Memory B cell (primary cell): ENCODE measurements around the gene NPSR1.

Source experiments
- ATAC-seq: fragments of 150-1000 bp; cut with Tn5 transposase; 2 replicates; pipeline ENCODE4 v1.10.0; 2021; ENCODE audit warnings: low read depth, mild to moderate bottlenecking, moderate library complexity
- DNase-seq, 2 donors: peaks; one replicate each; pipeline ENCODE4 v3.0.0; 2022; ENCODE audit warnings: low spot score in 2 of 2
- H3K27ac Mint-ChIP-seq: one replicate; pipeline ENCODE4 v1.8.0; 2022; ENCODE audit warnings: mild to moderate bottlenecking, moderate library complexity, mixed read lengths
- H3K27me3 Mint-ChIP-seq: one replicate; pipeline ENCODE4 v1.8.0; 2022; ENCODE audit warnings: mixed read lengths
- H3K36me3 Mint-ChIP-seq: one replicate; pipeline ENCODE4 v1.8.0; 2022; ENCODE audit warnings: mild to moderate bottlenecking, mixed read lengths
- H3K4me1 Mint-ChIP-seq: one replicate; pipeline ENCODE4 v1.8.0; 2022; ENCODE audit warnings: mixed read lengths
- H3K4me3 Mint-ChIP-seq: one replicate; pipeline ENCODE4 v1.8.0; 2022; ENCODE audit warnings: mild to moderate bottlenecking, moderate library complexity, mixed read lengths
- H3K9me3 Mint-ChIP-seq: one replicate; pipeline ENCODE4 v1.8.0; 2022; ENCODE audit warnings: mixed read lengths

The NPSR1 gene

GRCh38 chr7:34673066-34673465, 15.0 kb downstream of the NPSR1 start:
- ATAC-seq (no peak), DNase-seq (no peak)
- Mint-ChIP-seq H3K4me3 (no peak overlapping the region), H3K4me1 (no peaks in the 10 kb centered on the region), H3K27me3 (no peaks in the 10 kb centered on the region), H3K36me3 (no peaks in the 10 kb centered on the region), H3K9me3 (no peaks in the 10 kb centered on the region), H3K27ac (no peak overlapping the region)

- ATAC-seq = no peak
- DNase-seq = no peak
- H3K27ac Mint-ChIP-seq = no peak overlapping the region
- H3K36me3 Mint-ChIP-seq = no peaks in the 10 kb centered on the region
- no peaks in the 10 kb centered on the region for H3K4me1 Mint-ChIP-seq
- H3K4me3 Mint-ChIP-seq = no peak overlapping the region
- H3K27me3 Mint-ChIP-seq = no peaks in the 10 kb centered on the region
- no peaks in the 10 kb centered on the region for H3K9me3 Mint-ChIP-seq
Observed at GRCh38 chr7:34675749-34676374, 17.8 kb downstream of the NPSR1 start.

GRCh38 chr7:34677491-34677890, 19.5 kb downstream of the NPSR1 start:
- DNase-seq (no peak), ATAC-seq (no peak)
- H3K4me3 Mint-ChIP-seq = no peak overlapping the region
- no peaks in the 10 kb centered on the region for H3K27me3 Mint-ChIP-seq
- H3K27ac Mint-ChIP-seq = no peak overlapping the region
- no peaks in the 10 kb centered on the region for H3K36me3 Mint-ChIP-seq
- H3K9me3 Mint-ChIP-seq = no peaks in the 10 kb centered on the region
- no peaks in the 10 kb centered on the region for H3K4me1 Mint-ChIP-seq

GRCh38 chr7:34687529-34687928, 29.5 kb downstream of the NPSR1 start:
- no peaks in the 10 kb centered on the region for H3K36me3 Mint-ChIP-seq
- H3K27ac Mint-ChIP-seq = no peak overlapping the region
- no peak overlapping the region for H3K4me3 Mint-ChIP-seq
- ATAC-seq (no peak), DNase-seq (no peak)
- no peaks in the 10 kb centered on the region for H3K4me1 Mint-ChIP-seq
- no peaks in the 10 kb centered on the region for H3K27me3 Mint-ChIP-seq
- H3K9me3 Mint-ChIP-seq = peaks cover 7% of the 10 kb centered on the region

GRCh38 chr7:34696415-34696814, 38.4 kb downstream of the NPSR1 start:
- Mint-ChIP-seq H3K4me1 (no peaks in the 10 kb centered on the region), H3K36me3 (no peaks in the 10 kb centered on the region), H3K27ac (no peak overlapping the region), H3K4me3 (no peak overlapping the region), H3K27me3 (no peaks in the 10 kb centered on the region), H3K9me3 (peaks cover 19% of the 10 kb centered on the region)
- no peak for DNase-seq
- ATAC-seq = no peak

- Mint-ChIP-seq H3K9me3 (no peaks in the 10 kb centered on the region), H3K4me1 (no peaks in the 10 kb centered on the region), H3K4me3 (no peak overlapping the region), H3K36me3 (no peaks in the 10 kb centered on the region), H3K27me3 (peaks cover 1% of the 10 kb centered on the region), H3K27ac (no peak overlapping the region)
- ATAC-seq (no peak), DNase-seq (no peak)
Observed at GRCh38 chr7:34709771-34710170, 51.8 kb downstream of the NPSR1 start.

GRCh38 chr7:34718867-34719266, 60.8 kb downstream of the NPSR1 start:
- no peak overlapping the region for H3K4me3 Mint-ChIP-seq
- H3K9me3 Mint-ChIP-seq = no peaks in the 10 kb centered on the region
- no peak for ATAC-seq
- H3K36me3 Mint-ChIP-seq = no peaks in the 10 kb centered on the region
- no peak overlapping the region for H3K27ac Mint-ChIP-seq
- no peaks in the 10 kb centered on the region for H3K4me1 Mint-ChIP-seq
- DNase-seq = no peak
- no peaks in the 10 kb centered on the region for H3K27me3 Mint-ChIP-seq

GRCh38 chr7:34719636-34720035, 61.6 kb downstream of the NPSR1 start:
- Mint-ChIP-seq H3K27me3 (no peaks in the 10 kb centered on the region), H3K4me1 (no peaks in the 10 kb centered on the region), H3K9me3 (no peaks in the 10 kb centered on the region), H3K27ac (no peak overlapping the region), H3K4me3 (no peak overlapping the region), H3K36me3 (no peaks in the 10 kb centered on the region)
- no peak for ATAC-seq
- no peak for DNase-seq

- H3K4me1 Mint-ChIP-seq = no peaks in the 10 kb centered on the region
- H3K9me3 Mint-ChIP-seq = no peaks in the 10 kb centered on the region
- H3K27ac Mint-ChIP-seq = no peak overlapping the region
- H3K4me3 Mint-ChIP-seq = no peak overlapping the region
- no peaks in the 10 kb centered on the region for H3K36me3 Mint-ChIP-seq
- ATAC-seq (no peak), DNase-seq (no peak)
- no peaks in the 10 kb centered on the region for H3K27me3 Mint-ChIP-seq
Observed at GRCh38 chr7:34720289-34720688, 62.3 kb downstream of the NPSR1 start.

- no peaks in the 10 kb centered on the region for H3K9me3 Mint-ChIP-seq
- no peak for ATAC-seq
- H3K27me3 Mint-ChIP-seq = peaks cover 2% of the 10 kb centered on the region
- no peaks in the 10 kb centered on the region for H3K4me1 Mint-ChIP-seq
- H3K36me3 Mint-ChIP-seq = no peaks in the 10 kb centered on the region
- no peak overlapping the region for H3K27ac Mint-ChIP-seq
- DNase-seq = no peak
- no peak overlapping the region for H3K4me3 Mint-ChIP-seq
Observed at GRCh38 chr7:34723338-34723737, 65.3 kb downstream of the NPSR1 start.

GRCh38 chr7:34723866-34724490, 66.0 kb downstream of the NPSR1 start:
- DNase-seq (no peak), ATAC-seq (no peak)
- no peak overlapping the region for H3K27ac Mint-ChIP-seq
- no peaks in the 10 kb centered on the region for H3K4me1 Mint-ChIP-seq
- H3K27me3 Mint-ChIP-seq = peaks cover 2% of the 10 kb centered on the region
- no peaks in the 10 kb centered on the region for H3K36me3 Mint-ChIP-seq
- H3K9me3 Mint-ChIP-seq = no peaks in the 10 kb centered on the region
- no peak overlapping the region for H3K4me3 Mint-ChIP-seq

GRCh38 chr7:34726221-34726620, 68.2 kb downstream of the NPSR1 start:
- no peaks in the 10 kb centered on the region for H3K4me1 Mint-ChIP-seq
- no peak for DNase-seq
- no peak for ATAC-seq
- peaks cover 2% of the 10 kb centered on the region for H3K27me3 Mint-ChIP-seq
- no peak overlapping the region for H3K27ac Mint-ChIP-seq
- H3K36me3 Mint-ChIP-seq = no peaks in the 10 kb centered on the region
- no peak overlapping the region for H3K4me3 Mint-ChIP-seq
- peaks cover 1% of the 10 kb centered on the region for H3K9me3 Mint-ChIP-seq

GRCh38 chr7:34727464-34727995, 69.5 kb downstream of the NPSR1 start:
- H3K4me3 Mint-ChIP-seq = no peak overlapping the region
- no peaks in the 10 kb centered on the region for H3K4me1 Mint-ChIP-seq
- no peak overlapping the region for H3K27ac Mint-ChIP-seq
- H3K9me3 Mint-ChIP-seq = peaks cover 1% of the 10 kb centered on the region
- DNase-seq (no peak), ATAC-seq (no peak)
- peaks cover 2% of the 10 kb centered on the region for H3K27me3 Mint-ChIP-seq
- H3K36me3 Mint-ChIP-seq = no peaks in the 10 kb centered on the region

- Mint-ChIP-seq H3K4me1 (no peaks in the 10 kb centered on the region), H3K27me3 (peaks cover 2% of the 10 kb centered on the region), H3K36me3 (no peaks in the 10 kb centered on the region), H3K9me3 (peaks cover 1% of the 10 kb centered on the region), H3K4me3 (no peak overlapping the region), H3K27ac (no peak overlapping the region)
- no peak for ATAC-seq
- DNase-seq = no peak
Observed at GRCh38 chr7:34728156-34728555, 70.1 kb downstream of the NPSR1 start.

- peaks cover 1% of the 10 kb centered on the region for H3K9me3 Mint-ChIP-seq
- ATAC-seq = no peak
- no peak for DNase-seq
- no peaks in the 10 kb centered on the region for H3K4me1 Mint-ChIP-seq
- H3K27me3 Mint-ChIP-seq = no peaks in the 10 kb centered on the region
- H3K4me3 Mint-ChIP-seq = no peak overlapping the region
- no peaks in the 10 kb centered on the region for H3K36me3 Mint-ChIP-seq
- H3K27ac Mint-ChIP-seq = no peak overlapping the region
Observed at GRCh38 chr7:34734771-34735170, 76.8 kb downstream of the NPSR1 start.
